ENCODE data around the gene PRSS16.

Gene PRSS16

DNA sequence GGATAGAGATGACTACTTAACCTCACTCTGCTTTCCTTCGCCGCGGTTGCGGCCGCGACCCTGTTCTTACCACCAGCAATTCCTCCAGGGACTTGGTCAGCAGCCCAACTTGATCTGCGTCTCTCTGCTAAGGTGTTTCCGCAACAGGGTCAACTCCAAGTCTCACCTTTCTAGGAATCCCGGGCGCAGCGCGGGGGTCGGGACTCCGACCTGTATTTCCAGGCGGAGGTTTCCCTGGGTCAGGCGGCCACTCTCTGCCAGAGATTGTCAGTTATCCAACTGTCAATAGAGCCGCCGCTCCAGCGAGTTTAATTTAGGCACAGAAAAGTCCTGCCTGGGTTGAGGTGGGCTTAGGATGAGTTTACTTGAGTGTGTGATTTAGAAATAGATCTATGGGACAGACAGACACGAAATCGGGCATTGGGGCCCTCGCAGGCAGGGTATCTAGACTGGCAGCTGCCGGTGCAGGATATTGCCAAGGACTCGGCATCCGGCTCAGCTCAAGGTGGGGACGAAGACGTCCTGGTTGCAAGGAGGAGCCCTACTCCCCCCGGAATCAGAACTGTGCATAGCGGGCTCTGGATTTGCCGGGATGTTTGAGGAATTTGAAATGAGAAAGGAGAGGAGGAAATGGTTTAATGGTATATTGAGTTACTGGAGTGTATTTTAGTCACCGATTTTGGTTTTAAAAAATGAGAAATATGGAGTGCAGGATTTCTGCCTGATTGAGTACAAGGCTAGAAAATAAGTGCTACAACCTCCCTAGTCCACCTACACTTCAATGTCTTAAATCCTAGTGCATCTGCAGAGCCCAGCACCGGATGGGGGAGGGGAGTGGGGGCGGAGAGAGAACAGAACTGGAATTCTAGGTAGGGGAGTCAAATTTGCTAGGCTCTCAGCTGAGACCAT lies 40.9 kb downstream of the PRSS16 start:
- no peak for DNase-seq

DNA sequence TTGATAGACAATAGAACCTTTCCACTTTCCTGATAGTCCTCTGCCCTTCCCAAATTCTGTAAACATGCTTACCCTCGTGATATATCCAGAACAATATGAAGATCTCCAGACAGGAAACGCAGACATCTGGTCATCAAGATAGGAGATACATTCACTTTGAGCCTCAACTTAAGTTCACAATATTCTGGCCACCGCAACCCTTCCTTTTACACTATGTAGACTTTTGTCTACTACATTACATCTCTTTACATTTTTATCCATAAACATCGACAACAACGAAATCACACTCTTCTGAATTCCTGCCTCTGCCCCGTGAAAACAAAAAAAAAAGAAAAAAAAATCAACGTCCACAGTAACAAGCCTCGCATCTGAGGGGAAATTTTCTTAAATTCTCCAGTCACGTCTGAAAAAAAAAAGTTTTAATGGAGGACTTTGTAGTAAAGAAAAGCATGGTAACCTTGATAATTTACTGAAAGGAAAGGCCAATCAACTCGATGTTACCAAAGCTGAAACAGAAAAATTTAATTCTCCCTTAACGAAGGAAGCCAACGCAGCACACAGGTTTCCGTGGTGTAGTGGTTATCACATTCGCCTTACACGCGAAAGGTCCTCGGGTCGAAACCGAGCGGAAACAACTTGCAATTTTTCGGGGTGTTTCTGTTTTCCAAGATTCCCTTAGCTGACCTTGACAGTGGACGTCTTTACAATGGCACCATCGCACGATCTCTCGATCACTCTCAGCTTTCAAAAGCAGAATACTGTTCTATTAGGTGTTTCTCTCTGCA lies 42.8 kb downstream of the PRSS16 start:
- no peak for DNase-seq

DNA sequence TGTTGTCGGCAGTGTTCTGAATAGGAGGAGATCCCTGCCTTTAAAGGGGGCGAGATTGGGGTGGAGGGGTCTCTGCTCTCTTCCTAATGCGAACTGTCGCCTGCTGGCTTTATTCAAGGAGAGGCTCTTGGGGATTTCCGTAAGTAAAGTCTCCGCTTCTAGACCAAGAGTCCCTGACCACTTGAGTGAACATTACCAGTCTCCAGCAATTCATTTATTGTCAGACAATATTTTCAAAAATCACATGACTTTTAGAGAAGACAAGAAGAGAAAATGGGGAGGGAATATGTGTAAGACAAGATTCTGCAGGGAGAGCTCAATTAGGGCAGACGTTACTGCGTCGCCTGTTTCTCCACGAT lies 43.3 kb downstream of the PRSS16 start:
- DNase-seq, result no peak

DNA sequence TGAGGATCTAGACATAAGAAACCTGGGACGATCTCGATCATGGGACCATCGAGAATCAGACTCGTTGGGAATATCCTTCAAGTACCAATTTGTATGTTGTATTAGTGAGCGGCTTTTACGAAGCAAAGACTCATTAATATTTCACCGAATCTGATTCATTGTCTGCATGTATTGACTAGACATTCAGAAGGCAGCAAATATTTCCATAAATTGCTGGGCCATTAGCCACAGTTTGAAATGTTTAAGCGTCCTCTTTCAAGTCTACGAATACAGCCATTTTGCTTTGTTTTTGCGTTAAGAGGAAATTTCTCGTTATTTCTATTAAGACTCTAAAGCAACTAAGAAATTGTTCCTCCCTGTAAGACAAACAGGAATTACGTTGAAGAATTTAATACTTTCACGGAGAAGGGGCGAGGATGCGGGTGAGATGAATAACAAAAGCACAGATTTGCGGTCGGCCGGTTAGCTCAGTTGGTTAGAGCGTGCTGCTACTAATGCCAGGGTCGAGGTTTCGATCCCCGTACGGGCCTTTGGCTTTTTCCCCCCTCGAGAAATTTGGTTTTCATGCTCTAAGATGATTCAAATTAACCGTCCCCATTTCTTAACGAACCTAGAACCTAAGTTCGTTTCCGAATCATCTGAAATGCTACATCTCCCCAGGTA lies 46.1 kb downstream of the PRSS16 start:
- no peak for DNase-seq

DNA sequence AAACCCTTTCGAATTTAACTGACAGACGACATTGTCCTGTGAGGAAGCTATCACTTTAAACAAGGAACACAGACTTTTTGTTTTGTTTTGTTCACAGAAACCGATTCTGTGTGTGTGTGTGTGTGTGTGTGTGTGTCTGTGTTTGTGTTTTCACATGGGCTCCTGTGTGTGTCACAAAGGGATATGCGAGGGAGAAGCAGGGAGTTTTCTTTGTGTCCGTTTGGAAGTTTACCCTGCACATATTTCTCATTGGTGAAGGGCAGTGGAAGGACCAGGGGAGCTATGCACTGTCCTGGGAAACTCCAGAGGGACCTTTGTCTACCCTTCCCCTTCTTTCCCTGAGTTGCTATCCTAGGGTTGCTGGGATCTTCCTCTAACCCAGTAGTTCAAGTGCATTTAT lies 46.9 kb downstream of the PRSS16 start:
- DNase-seq, result no peak

DNA sequence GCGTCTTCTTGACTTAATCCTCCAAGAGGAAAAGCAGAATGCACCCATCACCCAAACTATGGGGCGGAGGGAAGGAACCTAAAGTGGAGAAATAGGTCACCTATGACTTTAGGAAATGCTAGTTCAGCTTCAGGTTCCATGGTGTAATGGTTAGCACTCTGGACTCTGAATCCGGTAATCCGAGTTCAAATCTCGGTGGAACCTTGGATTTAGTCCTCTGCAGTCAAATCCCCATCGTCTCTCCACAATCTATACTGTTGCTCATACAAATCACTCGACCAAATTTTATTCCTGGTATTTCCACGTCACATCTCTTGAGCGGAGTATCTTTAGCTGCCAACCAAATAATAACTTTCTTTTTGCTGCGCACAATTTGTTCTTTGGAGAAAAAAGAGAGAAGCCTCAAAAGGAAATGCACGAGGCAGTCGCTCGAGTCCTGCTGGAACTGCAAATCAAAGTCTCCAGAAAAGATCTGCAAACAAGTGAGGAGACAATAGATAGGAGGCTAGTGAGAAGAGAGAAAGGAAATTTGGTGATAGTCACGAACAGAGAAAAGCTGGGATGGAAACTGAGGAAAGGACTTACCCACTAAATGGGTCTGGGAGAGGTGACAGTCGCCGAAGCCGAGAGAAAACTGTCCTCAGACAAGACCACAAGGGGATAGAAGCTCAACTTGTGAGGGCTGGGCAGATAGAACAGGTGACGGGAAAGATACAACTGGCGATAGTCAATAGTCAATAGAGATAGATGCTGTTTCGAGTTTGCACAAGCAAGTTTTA lies 48.0 kb downstream of the PRSS16 start:
- no peak for DNase-seq

DNA sequence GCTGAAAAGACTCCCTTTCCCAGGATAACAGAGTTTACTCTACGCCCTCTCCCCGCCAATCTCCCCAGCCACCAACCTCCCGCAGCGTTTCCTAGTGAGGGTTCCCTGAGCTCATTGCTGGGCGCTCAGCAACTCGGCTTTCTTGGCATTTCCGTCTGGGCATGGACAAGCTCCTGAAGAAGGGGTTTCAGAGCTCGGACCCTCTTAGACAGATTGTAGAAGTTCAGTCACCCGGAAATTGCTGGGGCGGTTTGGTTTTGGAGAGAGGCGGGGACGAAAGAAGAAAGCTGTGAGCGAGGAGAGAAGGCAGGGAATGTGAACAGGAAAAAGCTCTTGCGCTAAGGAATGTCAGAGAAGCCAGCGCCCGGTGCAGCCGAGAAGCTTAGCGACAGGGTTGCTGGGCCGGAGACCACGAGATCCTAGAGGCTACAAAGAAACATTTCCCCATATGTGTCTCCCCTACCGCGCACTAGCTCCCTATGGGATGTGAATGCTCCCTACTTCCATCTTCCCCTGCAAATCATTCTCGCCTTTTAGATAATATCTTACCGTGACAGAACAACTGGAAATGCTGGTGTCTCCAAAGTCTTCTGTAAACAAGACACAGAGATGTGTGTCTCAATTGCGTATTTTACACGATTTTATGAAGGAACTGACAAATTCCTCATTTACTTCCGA lies 48.7 kb downstream of the PRSS16 start:
- DNase-seq, result no peak

DNA sequence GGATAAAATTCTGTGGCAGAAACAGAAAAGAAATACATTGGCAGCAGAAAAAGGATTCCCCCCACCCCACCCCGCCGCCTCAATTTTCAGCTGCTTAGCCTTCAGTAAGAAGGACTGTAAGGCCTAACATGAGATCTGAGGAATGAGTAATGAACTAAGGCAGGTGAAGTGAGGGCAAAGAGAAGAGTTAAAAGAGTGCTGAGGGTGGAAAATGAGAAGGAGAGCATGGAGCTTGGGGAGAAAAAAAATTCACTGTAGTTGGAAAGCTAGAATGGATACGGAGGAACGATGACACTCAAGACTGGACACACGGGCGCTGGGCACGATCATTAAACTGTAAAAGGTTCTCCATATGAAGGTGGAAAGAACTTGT lies 50.0 kb downstream of the PRSS16 start:
- DNase-seq, result no peak

DNA sequence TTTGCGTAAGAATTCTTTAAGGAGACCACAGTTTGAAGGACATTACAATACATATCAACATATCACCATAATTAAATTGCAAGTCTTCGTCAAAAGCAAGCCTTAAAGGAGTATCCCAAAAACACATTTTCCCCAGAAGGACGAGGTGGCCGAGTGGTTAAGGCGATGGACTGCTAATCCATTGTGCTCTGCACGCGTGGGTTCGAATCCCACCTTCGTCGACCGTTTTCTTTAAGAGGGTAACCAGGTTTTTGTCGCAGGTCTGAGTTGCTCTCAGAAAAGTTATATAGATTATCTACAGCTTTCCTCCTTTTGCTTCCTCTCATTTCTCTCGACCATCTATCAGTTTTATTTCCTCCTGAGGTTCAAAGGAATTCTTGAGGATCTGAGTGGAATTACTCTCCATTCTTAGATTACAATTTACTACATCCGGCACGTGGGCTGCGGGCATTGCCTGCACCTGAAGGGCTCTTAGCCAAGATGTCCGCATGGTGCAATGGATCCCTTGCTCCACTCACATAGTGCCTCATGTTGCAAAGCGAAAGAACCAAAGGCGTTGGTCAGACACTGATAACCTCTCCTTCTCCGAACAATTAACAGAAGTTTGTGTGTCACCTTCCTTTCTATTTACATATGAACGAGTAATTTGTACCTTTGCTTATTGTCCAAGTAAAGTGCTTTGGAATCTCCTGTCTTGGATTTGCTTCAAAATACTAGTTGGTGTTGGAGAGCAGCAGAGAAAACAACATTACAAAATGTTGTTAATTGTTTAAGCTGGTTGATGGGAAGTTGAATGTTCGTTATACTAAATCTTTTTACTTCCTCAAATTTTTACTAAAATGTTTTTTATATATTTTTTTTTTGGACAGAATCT lies 50.6 kb downstream of the PRSS16 start:
- no peak for DNase-seq

DNA sequence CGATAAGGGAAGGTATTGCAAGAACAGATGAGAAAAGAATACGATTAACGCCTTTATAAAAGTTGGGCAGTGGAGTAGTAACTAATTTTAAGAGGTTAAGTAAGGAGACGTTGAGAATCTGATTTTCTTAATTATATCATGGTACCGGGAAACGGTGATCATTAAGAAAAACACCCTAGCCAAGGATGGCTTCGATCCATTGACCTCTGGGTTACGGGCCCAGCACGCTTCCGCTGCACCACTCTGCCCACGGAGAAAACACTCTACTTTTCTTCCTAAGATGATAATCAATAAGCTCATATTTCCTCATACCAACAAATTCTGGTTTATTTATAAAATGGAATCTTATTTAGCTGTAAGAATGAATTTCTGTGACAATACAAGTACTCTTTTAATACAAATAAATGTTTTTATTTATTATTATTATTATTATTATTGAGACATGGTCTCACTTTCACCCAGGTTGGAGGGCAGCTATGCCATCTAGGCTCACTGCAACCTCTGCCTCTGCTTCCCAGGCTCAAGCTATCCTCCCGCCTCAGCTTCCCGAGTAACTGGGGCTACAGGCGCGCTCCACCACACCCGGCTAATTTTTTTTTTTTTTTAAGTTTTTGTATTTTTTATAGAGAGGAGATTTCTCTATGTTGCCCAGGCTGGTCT lies 56.2 kb downstream of the PRSS16 start:
- DNase-seq, result no peak
